GM19452 (cell line): ENCODE measurements around the gene NHLRC4.
A peak's percentile ranks its signal among the peaks of the same experiment; 100 is the strongest.

Source experiments
- ATAC-seq: cut with Tn5 transposase; IDR thresholded peaks from one replicate; pipeline ENCODE4 v1.9.1; 2021; ENCODE audit not compliant: unreplicated experiment

NHLRC4 gene

DNA sequence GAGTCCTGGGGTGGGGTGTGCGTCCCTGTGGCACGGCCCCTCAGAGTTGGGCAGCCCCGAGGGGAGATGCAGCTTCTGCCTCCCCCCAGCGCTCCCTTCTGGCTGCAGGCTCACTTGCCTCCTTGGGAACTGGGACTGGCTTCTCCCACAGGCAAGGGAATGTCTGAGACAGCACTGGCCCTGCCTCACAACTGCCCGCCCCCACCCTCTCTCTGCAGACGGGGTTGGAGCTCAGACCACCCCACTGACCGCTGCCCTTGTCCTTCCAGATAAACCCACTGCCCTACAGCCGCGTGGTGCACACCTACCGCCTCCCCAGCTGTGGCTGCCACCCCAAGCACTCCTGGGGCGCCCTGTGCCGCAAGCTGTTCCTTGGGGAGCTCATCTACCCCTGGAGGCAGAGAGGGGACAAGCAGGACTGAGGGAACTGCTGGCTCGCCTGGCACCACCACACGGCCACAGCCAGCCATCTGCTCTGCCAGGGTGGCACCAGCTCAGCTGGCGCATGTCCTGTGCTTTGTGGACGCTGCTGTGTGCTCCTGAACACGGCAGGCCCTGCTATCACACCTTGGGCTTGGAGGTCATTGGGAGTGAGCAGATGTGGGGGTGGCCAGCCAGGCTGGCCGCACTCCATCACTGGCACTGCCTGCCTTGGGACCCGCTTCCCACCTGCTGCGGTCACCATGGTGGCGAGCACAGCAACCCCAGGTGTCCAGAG lies 16.0 kb downstream of the NHLRC4 start:
- ATAC-seq: no peak

DNA sequence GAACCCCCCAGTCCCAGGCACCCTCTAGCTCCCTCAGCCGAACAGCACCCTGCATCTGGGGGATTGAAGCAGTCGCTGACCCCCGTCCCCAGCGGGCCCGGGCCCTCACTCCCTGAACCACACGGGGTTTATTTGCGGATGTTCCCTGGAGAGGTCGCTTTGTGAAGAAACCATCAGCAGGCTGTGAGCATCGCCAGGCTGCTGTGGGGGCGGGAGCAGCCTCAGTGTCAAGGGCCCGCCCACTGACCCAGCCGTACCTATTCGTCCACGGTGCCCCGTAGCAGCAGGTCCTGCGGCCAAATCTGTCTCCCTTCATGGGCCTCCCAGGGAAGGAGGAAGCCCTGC lies 16.6 kb downstream of the NHLRC4 start:
- ATAC-seq: no peak

GRCh38 chr16:583815-584591 lies 17.2 kb downstream of the NHLRC4 start:
- ATAC-seq: no peak

DNA sequence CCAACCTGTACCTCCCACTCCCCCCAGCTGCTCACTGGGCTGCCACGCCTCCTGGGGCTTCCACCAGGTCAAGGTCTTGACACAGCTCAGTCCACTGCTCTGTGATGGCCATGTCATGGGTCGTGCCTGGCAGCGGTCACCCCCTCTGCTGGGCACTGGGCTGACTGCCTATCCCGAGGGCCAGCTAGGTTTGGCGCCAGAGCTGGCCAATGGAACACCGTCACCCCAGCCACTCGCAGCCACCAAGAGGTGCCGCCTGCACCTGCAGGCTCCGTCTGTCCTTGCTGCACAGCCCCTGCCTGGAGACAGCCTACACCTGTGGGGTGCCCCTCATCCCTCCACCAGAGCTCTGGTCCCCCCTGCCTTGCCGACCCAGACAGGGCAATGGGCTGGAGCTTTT lies 18.5 kb downstream of the NHLRC4 start:
- no peak for ATAC-seq

DNA sequence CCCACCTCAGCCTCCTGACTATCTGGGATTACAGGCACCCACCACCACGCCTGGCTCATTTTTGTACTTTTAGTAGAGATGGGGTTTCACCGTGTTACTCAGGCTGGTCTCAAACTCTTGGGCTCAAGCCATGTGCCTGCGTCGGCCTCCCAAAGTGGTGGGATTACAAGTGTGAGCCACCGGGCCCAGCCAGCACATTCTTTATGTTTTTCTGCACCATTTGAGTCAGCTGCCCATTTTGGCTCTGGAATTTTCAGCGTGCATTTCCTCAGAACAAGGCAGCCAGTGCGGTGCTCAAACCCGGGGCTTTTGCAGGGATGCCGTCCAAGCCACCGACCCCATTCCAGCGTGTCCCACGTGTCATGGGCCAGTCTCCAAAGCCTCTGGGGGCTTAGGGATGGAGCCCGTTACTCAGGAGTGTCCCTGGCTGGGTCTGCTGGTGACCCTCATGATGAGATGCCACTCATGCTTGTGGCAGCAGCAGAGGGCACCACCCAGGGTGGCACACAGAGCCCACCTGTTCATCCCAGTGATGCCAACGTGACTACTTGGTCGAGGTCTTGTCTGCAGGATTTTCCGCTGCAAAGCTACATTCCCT lies 19.3 kb downstream of the NHLRC4 start:
- ATAC-seq: no peak

DNA sequence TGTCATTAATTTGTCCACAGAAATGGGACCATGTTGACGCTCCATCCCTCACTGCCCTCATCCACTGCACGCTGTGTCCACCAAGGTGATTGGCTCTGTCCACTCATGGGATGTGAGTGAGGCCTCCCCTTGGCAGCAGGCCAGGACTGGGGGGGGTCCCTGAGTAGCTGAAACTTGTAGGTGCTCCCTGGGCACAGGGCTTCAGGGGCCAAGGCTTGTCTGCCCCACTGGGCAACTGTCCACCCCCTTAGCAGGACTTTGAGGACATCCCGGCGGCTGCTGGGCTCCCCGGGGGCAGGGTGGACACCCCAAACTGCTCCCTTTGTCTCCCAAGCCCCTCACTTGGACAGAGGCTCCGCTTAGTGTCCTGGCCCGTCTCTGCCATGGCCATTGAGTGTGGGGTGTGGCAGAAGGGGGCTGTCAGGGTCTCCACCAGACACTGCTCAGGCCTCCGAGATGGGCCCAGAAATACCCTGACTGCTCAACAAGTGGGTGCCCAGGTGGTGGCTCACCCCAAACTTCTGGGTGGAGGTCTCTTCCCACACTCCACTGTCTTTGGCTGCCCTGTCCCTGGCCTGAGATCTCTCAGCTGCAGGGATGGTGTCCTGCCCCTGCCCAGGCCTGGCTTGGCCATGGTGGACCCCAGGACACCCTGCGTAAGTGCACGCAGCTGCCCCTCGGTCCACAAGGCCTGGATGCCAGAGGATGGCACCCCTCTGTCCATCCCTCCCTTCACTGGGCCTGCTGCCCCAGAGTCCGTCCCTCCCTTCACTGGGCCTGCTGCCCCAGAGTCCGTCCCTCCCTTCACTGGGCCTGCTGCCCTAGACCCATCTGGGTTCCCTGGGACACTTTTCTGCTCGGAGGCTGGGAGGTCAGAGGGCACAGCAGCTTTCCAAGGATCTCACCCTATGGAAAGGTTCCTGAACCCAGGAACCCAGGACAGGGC lies 20.1 kb downstream of the NHLRC4 start:
- ATAC-seq: no peak

DNA sequence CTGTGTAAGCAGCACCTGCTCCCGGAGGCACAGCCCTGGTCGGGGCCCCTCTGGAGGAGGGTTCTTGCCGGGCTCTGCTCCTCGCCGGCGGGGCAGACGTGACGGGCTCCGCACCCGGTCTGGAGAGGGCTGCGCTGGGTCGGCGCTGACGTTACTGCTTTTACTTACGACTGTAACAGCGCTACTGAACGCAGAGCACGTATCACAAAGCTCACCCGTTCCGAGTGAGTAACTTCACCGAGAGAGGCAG lies 21.8 kb downstream of the NHLRC4 start:
- peak; percentile 7 for ATAC-seq

DNA sequence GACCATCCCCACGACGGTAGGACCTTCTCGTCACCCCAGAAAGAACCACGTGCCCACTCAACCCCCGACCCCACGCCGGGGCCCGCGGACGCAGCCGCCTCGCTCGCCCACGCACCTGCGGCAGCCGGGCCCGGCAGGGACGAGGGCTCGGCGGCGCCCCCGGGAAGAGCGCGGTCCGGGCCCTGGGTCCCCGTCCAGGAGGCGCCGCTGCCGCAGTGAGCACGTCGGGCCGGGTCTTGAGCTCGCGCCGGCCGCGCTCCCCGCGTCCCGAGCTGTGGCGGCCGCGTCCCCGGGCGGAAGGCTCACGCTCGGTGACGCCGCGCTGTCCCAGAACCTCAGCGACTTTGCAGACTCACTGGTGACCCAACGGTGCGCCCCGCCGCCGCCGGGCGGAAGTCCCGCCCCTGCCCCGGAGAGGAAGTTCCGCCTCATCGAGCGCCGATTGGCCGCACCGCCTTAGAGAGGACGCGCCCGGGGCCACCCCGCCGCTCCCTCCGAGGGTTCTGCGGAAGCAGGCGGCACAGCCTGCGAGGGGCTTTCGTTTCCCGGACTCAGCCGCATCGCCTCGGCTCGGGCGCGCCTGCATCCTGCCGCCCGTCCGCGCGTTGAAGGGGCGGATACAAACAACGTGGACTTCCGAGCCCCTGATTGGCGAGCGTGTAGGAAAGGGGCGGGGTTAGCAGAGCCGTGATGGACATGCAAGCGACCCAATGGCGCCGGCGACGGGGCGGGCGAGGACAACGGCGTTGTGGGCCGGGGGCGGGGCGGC lies 22.3 kb downstream of the NHLRC4 start:
- peak; percentile 70 for ATAC-seq

DNA sequence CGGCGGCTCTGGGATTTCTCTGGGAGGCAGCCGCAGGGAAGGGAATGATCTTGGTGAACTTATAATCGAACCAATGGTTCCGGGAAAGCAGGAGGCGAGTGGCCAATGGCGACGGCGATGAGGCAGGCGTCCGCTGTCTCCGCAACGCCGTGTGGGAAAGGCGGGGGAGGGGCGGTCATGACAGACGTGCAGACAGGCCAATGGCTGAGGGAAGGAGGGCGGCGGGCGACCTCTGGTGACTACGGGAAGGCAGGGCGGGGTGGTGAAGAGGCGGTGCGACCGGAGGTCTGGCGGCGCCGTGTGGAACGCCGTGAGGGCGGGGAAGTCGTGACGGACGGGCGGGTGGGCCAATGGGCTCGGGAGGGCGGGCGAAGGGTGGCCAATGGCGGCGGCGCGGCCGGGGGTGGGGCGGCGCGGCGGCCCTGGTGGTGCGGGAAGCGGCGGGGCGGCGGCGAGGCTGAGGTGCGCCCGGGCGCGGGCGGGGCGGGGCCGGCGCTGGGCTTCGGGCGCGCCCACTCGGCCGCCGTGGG lies 22.9 kb downstream of the NHLRC4 start, which contains the start of gene RAB40C:
Gene RAB40C (plus strand): TSS at position 409 of the 530 bp plus-strand sequence. CDS start 226 bp downstream, outside the sequence.
- peak; percentile 60 for ATAC-seq

- no peak for ATAC-seq
Observed at GRCh38 chr16:590188-590814, 23.5 kb downstream of the NHLRC4 start.

- ATAC-seq: no peak
Observed at GRCh38 chr16:590815-591200, 24.0 kb downstream of the NHLRC4 start.

DNA sequence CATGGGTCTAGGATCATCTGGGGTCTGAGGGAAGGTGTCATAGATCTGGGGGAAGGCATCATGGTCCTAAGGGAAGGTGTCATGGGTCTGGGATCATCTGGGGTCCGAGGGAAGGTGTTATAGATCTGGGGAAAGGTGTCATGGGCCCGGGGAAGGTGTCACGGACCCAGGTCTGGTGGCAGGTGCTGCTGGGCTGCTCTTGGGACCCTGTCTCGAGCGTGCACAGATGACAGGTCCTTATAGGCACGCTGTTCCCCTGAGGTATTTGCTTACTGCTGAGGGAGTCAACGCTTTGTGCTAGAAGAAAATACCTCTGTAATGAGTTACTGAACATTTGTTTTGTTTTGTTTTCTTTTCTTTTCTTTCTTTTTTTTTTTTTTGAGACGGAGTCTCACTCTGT lies 24.4 kb downstream of the NHLRC4 start:
- no peak for ATAC-seq

DNA sequence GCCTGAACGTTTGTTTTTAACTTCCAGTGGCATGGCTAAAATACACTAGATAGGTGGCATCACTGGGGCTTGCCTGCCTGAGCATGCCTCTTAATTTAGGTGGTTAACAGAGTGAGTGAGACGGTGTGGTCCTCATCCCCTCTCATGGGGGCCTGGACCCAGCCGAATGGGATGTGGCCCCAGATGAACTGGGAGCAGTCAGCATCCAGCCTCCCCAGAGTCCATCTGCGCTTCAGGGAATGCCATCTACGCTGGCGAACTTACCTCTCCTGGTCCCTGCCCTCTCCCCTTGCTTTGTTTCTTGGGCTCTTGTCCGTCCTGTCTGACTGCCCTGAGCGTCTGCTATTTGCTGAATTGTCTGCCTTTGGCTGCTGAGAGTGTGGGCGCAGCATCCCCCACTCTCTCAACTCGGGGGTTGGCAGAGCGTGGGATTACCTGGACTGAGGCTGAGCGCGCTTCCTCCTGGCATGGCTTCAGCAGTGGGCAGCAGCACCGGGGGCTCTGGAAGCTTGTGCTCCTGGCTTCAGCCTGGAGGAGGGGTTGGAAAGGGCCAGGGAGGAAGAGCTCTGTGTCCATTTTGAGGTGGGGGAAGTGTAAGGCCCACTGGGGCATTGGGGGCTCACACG lies 25.2 kb downstream of the NHLRC4 start:
- ATAC-seq: no peak

DNA sequence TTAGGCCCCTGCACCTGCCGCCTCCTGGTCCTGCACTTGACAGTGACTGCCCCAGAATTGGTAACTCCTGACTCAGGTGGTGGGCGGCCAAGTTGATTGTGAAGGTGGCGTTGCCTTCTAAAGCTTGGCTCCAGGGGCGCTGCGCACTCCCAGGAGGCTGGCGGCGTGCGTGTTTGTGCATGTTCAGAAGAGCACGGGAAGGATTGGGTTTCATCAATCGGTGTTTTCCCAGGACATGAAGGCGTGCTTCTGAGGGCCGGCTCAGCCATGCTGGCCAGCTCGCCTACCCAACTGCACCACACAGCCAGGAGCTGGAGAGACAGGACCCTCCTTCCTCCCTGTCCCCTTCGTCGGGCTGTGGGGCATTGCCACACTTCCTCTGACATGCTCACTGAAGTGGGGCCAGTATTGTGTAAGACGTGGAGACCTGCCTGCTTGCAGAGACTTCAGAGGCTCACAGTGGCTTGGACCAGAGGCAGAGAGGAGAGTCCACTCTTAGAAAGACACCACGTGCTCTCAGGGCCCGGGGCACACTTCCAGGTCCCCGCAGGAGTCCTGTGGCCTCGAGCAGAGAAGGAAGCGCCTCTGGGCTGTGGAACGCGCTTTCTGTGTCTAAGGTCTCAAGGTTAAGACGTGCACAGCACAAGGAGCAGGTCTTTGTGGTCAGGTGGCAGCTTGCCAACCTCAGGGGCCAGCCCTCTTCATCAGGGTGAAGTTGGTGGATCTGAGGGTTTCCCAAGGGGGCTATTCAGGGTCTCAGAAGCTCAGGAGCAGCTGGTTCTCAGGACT lies 25.9 kb downstream of the NHLRC4 start:
- ATAC-seq: no peak

DNA sequence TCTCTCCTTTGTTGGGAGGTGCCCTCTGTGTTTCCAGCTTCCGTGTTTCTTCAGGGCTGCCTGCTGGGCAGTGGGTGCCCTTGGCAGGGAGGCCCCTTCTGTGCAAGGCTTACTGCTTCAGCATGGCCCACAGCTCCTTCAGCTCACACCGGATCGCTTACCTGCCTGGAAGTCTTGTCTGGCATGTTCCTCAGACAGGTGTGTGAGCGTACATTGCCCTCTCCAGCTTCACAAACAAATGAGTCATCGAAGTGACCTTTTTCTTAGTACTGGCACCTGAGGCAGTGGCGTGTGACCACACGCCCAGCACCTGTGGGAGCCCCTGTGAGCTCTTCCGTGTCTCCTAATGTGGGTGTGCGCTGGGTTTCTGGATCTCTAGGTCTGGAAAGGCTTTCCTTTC lies 26.6 kb downstream of the NHLRC4 start:
- no peak for ATAC-seq

DNA sequence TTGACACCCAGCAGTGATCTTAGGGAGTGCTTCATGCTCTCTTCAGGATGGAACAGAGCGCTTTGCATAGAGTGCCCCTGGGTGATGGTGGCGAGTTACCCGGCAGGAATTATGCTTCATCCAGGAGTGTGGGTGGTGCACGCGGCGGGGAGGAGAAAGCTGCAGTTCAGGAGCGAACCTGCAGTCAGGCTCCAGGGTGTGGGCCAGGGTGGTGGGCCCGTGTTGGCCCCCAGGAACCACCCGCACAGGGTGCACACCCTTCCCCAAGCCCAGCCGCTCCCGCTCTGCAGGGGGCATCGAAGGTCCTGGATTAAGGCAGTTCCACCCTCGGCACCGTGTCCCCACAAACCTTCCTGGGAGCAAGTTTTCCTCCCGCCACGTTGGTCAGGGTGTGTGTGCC lies 27.0 kb downstream of the NHLRC4 start:
- no peak for ATAC-seq

DNA sequence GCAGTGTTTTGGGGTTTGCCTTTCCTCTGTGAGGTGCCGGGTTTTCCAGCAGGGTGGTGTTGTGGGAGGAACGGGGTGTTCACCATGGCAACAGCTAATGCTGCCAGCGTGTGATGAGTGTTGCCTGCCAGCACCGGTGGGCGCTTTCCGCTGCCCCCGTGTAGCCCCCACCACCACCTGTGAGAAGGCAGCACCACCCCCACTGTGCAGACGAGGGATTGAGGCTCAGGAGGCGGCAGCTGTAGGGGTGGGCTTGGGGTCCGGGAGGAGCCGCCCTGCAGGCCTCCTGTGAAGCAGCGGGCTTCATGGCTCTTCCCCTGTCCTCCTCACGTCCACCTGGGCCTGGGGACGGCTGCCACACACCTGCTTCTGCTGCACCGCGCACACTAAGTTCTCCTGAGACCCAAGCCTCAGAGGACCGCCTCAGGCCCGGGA lies 28.3 kb downstream of the NHLRC4 start:
- no peak for ATAC-seq

- ATAC-seq: no peak
Observed at GRCh38 chr16:595942-596735, 29.3 kb downstream of the NHLRC4 start.
